Ishikawa (cell line): Measurements from ENCODE around the gene TANC1.
A peak's percentile ranks its signal among the peaks of the same experiment; 100 is the strongest.

Source experiments
- CEBPB ChIP-seq: IDR thresholded peaks from 2 replicates; pipeline ENCODE4 v1.6.1; 2012
- CREB1 ChIP-seq: IDR thresholded peaks from 2 replicates; pipeline ENCODE4 v1.6.1; 2012; ENCODE audit warnings: low read depth
- EGR1 ChIP-seq: IDR thresholded peaks from 2 replicates; pipeline ENCODE4 v1.6.1; 2012
- EP300 ChIP-seq: IDR thresholded peaks from 2 replicates; pipeline ENCODE4 v1.6.1; 2012; ENCODE audit warnings: borderline replicate concordance
- FOXM1 ChIP-seq: IDR thresholded peaks from 2 replicates; pipeline ENCODE4 v1.6.1; 2012; ENCODE audit warnings: low read depth, borderline replicate concordance
- NFIC ChIP-seq: IDR thresholded peaks from 2 replicates; pipeline ENCODE4 v1.6.1; 2012
- RAD21 ChIP-seq: IDR thresholded peaks from 2 replicates; pipeline ENCODE4 v1.6.1; 2012; ENCODE audit warnings: low read depth
- REST ChIP-seq: IDR thresholded peaks from 2 replicates; pipeline ENCODE4 v1.6.1; 2012; ENCODE audit warnings: low read depth, mild to moderate bottlenecking
- TAF1 ChIP-seq: IDR thresholded peaks from 2 replicates; pipeline ENCODE4 v1.6.1; 2012; ENCODE audit warnings: low read depth, mild to moderate bottlenecking
- TCF12 ChIP-seq: IDR thresholded peaks from 2 replicates; pipeline ENCODE4 v1.6.1; 2012; ENCODE audit warnings: low read depth
- TEAD4 ChIP-seq: IDR thresholded peaks from 2 replicates; pipeline ENCODE4 v1.6.1; 2012
- YY1 ChIP-seq: IDR thresholded peaks from 2 replicates; pipeline ENCODE4 v1.6.1; 2012; ENCODE audit warnings: low read depth
- ZBTB7A ChIP-seq: IDR thresholded peaks from 2 replicates; pipeline ENCODE4 v1.6.1; 2012; ENCODE audit warnings: low read depth
- TF ChIP-seq, protein P1 (sequence below): IDR thresholded peaks from 2 replicates; pipeline ENCODE4 v1.6.1; 2012
- TF ChIP-seq, protein P2 (sequence below): IDR thresholded peaks from 2 replicates; pipeline ENCODE4 v1.6.1; 2012

The TANC1 gene

GRCh38 chr2:159185401-159186130 is 217.1 kb downstream of the TANC1 start:
- TF ChIP-seq EGR1, result no peak
- TF ChIP-seq CEBPB, result peak; percentile 71
- no peak for TF ChIP-seq TAF1
- no peak; the same call in 1 of the 2 replicates for TF ChIP-seq YY1
- TF ChIP-seq TCF12, result peak; percentile 100
- 0 out of 2 replicates have a peak, but pooled peaks have one; percentile 42 for TF ChIP-seq CREB1
- TF ChIP-seq, protein P1, sequence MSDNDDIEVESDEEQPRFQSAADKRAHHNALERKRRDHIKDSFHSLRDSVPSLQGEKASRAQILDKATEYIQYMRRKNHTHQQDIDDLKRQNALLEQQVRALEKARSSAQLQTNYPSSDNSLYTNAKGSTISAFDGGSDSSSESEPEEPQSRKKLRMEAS, result peak; percentile 81
- TF ChIP-seq NFIC, result peak; percentile 98
- TF ChIP-seq RAD21, result peak; percentile 92
- TF ChIP-seq TEAD4, result peak; percentile 97
- TF ChIP-seq REST, result no peak
- TF ChIP-seq, protein P2, sequence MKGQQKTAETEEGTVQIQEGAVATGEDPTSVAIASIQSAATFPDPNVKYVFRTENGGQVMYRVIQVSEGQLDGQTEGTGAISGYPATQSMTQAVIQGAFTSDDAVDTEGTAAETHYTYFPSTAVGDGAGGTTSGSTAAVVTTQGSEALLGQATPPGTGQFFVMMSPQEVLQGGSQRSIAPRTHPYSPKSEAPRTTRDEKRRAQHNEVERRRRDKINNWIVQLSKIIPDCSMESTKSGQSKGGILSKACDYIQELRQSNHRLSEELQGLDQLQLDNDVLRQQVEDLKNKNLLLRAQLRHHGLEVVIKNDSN, result no peak
- TF ChIP-seq EP300, result peak; percentile 100
- no peak for TF ChIP-seq ZBTB7A
- TF ChIP-seq FOXM1, result peak; percentile 99

DNA sequence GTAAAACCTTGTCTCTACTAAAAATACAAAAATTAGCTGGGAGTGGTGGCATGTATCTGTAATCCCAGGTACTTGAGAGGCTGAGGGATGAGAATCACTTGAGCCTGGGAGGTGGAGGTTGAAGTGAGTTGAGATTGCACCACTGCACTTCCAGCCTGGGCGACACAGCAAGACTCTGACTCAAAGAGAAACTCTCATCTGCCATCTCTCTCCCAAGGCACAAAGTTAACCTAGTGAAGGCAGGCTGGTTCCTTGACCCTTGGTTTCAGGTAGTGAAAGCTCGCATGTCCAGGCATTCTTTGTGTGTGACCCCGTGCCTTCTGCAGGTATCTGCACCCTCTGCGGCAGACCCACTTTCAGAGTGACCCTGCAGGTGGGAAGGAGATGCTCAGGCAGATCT is 218.0 kb downstream of the TANC1 start:
- no peak for TF ChIP-seq TEAD4
- no peak for TF ChIP-seq ZBTB7A
- no peak for TF ChIP-seq YY1
- no peak for TF ChIP-seq TCF12
- TF ChIP-seq NFIC, result no peak
- no peak for TF ChIP-seq EGR1
- TF ChIP-seq, protein P2, result no peak
- TF ChIP-seq EP300, result no peak
- no peak for TF ChIP-seq RAD21
- no peak for TF ChIP-seq TAF1
- TF ChIP-seq, protein P1, result no peak
- no peak for TF ChIP-seq FOXM1
- no peak for TF ChIP-seq REST
- TF ChIP-seq CEBPB, result no peak
- no peak for TF ChIP-seq CREB1

GRCh38 chr2:159187106-159187505 is 218.7 kb downstream of the TANC1 start:
- TF ChIP-seq FOXM1 (no peak), EGR1 (no peak), REST (no peak), YY1 (no peak), CREB1 (no peak), TEAD4 (no peak), ZBTB7A (no peak), NFIC (no peak), RAD21 (no peak), CEBPB (no peak), TAF1 (no peak), TCF12 (no peak), EP300 (no peak)
- TF ChIP-seq, protein P2, result no peak
